ENCODE results near the gene COQ8B. TPM values are rescaled to one million over a fixed set of nuclear protein-coding genes. Genes with fewer than 3 reads are reported as not detected.

COQ8B gene
- total RNA-seq, 2 experiments from 2014 or later = 23.2 to 24.0 TPM

DNA sequence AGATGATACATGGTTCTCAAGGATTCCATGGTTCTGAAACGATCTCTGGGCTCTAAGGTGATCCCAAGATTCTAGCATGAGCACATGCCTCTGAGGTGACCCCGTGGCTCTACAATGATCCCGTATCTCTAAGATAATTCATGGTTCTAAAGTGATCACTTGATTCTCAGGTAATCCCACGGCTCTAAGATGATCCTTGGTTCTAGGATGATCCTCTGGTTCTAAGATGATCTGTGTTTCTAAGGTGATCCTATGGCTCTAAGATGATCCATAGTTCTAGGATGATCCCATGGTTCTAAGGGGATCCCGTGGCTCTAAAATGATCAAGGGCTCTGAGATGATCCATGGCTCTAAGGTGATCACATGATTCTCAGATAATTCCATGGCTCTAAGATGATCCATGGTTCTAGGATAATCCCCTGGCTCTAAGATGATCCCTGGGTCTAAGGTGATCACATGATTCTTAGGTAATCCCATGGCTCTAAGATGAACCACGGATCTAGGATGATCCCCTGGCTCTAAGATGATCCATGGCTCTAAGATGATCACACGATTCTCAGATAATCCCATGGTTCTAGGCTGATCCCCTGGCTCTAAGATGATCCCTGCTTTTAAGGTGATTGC, 47.6 kb downstream of the COQ8B start:
- H3K36me3 Mint-ChIP-seq (ENCODE audit: low read depth) = peaks cover 36% of the 10 kb centered on the region
- H3K4me3 Mint-ChIP-seq = no peak overlapping the region
- H3K27ac Mint-ChIP-seq = no peak overlapping the region
- CTCF ChIA-PET = no interaction called here
- DNase-seq (no peak), ATAC-seq (no peak)
- peaks cover 11% of the 10 kb centered on the region for H3K4me1 Mint-ChIP-seq (ENCODE audit: low read depth)
- peaks cover 6% of the 10 kb centered on the region for H3K9me3 Mint-ChIP-seq
- H3K27me3 Mint-ChIP-seq = no peaks in the 10 kb centered on the region
- intact Hi-C loops (cut with micrococcal nuclease) = no loop called here
- POLR2A ChIA-PET = no interaction called here
- TF ChIP-seq, protein P1, sequence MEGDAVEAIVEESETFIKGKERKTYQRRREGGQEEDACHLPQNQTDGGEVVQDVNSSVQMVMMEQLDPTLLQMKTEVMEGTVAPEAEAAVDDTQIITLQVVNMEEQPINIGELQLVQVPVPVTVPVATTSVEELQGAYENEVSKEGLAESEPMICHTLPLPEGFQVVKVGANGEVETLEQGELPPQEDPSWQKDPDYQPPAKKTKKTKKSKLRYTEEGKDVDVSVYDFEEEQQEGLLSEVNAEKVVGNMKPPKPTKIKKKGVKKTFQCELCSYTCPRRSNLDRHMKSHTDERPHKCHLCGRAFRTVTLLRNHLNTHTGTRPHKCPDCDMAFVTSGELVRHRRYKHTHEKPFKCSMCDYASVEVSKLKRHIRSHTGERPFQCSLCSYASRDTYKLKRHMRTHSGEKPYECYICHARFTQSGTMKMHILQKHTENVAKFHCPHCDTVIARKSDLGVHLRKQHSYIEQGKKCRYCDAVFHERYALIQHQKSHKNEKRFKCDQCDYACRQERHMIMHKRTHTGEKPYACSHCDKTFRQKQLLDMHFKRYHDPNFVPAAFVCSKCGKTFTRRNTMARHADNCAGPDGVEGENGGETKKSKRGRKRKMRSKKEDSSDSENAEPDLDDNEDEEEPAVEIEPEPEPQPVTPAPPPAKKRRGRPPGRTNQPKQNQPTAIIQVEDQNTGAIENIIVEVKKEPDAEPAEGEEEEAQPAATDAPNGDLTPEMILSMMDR (IDR thresholded peaks at IDR 0.05) = no peak

DNA sequence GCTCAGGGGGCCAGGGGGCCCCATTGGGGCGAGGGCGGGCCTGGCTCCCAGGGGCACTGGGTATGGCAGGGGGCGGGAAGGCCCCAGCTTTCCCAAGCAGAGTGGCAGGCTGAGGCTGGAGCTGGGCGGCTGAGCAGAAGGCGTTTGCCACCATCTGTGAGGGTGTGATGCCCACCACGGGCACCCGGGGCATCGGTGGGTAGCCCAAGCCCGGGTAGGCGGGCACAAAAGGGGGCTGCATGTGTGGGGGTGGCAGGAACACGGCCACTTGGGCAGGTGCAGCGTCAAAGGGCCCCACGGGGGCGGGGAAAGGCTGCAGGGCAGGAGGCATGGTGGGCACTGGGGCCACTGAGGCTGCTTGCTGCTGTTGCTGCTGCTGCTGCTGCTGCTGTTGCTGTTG, 49.1 kb downstream of the COQ8B start:
- peaks cover 36% of the 10 kb centered on the region for H3K36me3 Mint-ChIP-seq (ENCODE audit: low read depth)
- ATAC-seq = no peak
- no peak for DNase-seq
- ChIA-PET POLR2A (interaction anchor here (1.3 kb wide), 1 partner anchor 66 kb away, joined by 3 read pairs; no protein-coding TSS in a partner anchor), CTCF (no interaction called here)
- H3K4me3 Mint-ChIP-seq = no peak overlapping the region
- H3K27me3 Mint-ChIP-seq = no peaks in the 10 kb centered on the region
- peaks cover 21% of the 10 kb centered on the region for H3K4me1 Mint-ChIP-seq (ENCODE audit: low read depth)
- no peak overlapping the region for H3K27ac Mint-ChIP-seq
- intact Hi-C loops (cut with micrococcal nuclease) = no loop called here
- H3K9me3 Mint-ChIP-seq = peaks cover 6% of the 10 kb centered on the region
- TF ChIP-seq, protein P1 (IDR thresholded peaks at IDR 0.05) = no peak

DNA sequence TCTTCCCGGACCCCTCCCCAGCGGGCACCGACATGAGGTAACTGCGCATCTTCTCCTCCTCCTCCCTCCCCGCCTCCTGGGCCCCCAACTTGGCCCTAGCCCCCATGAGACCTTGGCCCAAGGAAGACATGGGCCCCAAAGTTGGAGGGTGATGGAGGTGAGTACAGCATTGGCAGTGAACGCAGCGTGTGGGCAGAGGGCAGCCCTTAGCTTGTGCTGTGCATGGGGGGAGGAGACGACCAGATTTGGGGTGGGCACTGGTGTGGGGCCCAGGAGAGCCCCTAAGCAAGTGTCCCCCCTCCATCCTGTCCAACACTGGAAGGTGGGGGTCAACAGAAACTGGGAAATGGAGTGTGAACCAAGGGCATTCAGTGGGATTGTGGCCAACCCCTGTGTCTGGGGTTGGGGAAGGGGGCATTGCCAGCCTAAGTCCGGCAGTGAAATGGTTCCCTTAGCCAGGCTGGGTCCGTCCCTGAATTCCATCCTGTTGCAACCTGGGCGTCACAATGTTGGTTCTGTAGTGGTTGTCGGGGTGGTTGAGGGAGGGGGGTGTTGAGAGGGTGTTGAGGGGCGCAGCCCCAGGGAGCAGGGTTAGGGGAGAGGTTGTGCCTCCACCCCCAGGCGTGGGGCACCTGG, 49.8 kb downstream of the COQ8B start:
- TF ChIP-seq, protein P1 (IDR thresholded peaks at IDR 0.05) = no peak
- no peak for ATAC-seq
- Mint-ChIP-seq H3K36me3 (ENCODE audit: low read depth) (peaks cover 36% of the 10 kb centered on the region), H3K4me3 (no peak overlapping the region), H3K27ac (no peak overlapping the region), H3K4me1 (ENCODE audit: low read depth) (peaks cover 21% of the 10 kb centered on the region), H3K27me3 (no peaks in the 10 kb centered on the region), H3K9me3 (peaks cover 6% of the 10 kb centered on the region)
- CTCF ChIA-PET = no interaction called here
- no peak for DNase-seq
- POLR2A ChIA-PET = no interaction called here
- intact Hi-C loops (cut with micrococcal nuclease) = no loop called here

DNA sequence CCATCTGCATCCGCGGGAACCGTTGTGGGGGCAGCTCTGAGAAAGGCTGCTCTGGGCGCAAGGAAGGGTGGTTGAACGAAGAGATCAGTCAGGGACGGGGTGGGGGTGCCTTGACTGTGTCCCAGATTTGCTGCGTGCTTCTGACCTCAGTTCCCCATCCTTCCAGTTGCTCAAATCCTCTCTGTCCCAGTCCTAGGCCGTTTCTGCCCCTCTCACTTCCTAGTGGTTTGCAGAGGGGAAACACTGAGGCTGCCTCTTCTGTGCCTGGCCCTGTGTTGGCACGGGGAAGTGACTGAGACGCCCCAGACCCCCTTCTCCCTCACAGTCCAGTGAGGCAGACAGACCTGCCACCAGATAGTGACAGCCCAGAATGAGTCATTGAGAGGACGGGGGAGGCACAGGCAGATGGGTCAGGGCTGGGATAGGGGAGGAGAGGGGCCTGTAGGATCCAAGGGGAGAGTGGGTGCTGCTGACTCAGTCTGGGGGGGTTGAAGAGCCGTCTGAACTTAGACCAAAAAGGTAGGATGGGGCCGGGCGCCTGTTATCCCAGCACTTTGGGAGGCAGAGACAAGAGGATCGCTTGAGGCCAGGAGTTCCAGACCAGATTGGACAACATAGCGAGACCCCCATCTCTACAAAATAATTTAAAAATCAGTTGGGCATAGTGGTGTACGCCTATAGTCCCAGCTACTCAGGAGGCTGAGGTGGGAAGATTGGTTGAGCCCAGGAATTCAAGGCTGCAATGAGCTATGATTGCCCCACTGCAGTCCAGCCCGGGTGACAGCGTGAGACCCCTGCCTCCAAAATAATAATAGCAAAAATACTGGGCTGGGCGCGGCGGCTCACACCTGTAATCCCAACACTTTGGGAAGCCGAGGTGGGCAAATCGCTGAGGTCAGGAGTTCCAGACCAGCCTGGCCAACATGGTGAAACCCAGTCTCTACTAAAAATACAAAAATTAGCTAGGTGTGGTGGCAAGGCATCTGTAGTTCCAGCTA, 52.7 kb downstream of the COQ8B start:
- ATAC-seq (peak; percentile 21), DNase-seq (peak; percentile 50)
- peaks cover 15% of the 10 kb centered on the region for H3K36me3 Mint-ChIP-seq (ENCODE audit: low read depth)
- peak overlapping the region; percentile 76 for H3K27ac Mint-ChIP-seq
- POLR2A ChIA-PET = interaction anchor here (0.8 to 1.7 kb wide), 8 partner anchors 9 to 456 kb away, joined by 3 to 8 read pairs (median 4); partner anchors contain the start of genes ACTMAP and COQ8B
- TF ChIP-seq, protein P1 (IDR thresholded peaks at IDR 0.05) = no peak
- peaks cover 1% of the 10 kb centered on the region for H3K9me3 Mint-ChIP-seq
- H3K27me3 Mint-ChIP-seq = no peaks in the 10 kb centered on the region
- CTCF ChIA-PET = interaction anchor here (0.6 to 5.0 kb wide), 37 partner anchors 8 to 599 kb away, joined by 3 to 42 read pairs (median 3); partner anchors contain the start of genes COQ8B, EGLN2, NUMBL and RAB4B
- H3K4me3 Mint-ChIP-seq = peak overlapping the region; percentile 69
- intact Hi-C loops (cut with micrococcal nuclease) = loop anchor here (5.0 kb wide), 3 partner anchors 53 to 153 kb away; partner anchors contain the start of genes COQ8B and ITPKC
- peaks cover 21% of the 10 kb centered on the region for H3K4me1 Mint-ChIP-seq (ENCODE audit: low read depth)
